ENCODE measurements around the gene PIK3R1. TPM values are rescaled to one million over a fixed set of nuclear protein-coding genes. Genes with fewer than 3 reads are reported as not detected.

The PIK3R1 gene
- total and polyA plus RNA-seq, 10 of the 15 experiments (the other 5 are each of a cell fraction or from before 2014, with no cell fraction given), result 7.8 to 38.4 (median 15.7) TPM

GRCh38 chr5:68339921-68340321 lies 124.4 kb downstream of the PIK3R1 start:
- peaks cover 20% of the 10 kb centered on the region for H3K4me1 ChIP-seq (ENCODE audit: control insufficient read depth, insufficient read depth, low read length)
- intact Hi-C loops (cut with micrococcal nuclease; ENCODE audit: unreplicated experiment), result no loop called here
- H3K27ac ChIP-seq (ENCODE audit: control insufficient read depth, insufficient read depth), result no peak overlapping the region
- no TSS peak for BruUV-seq (replicated peaks)
- SMC1A ChIA-PET (ENCODE audit: uncharacterized antibody, unreplicated experiment), result interaction anchor here (0.9 to 2.1 kb wide), 5 partner anchors 20 to 84 kb away, joined by 3 to 6 read pairs (median 3); no protein-coding TSS in a partner anchor
- TF ChIP-seq RBBP5 (conservative IDR thresholded peaks at IDR 0.05) (no peak), WRNIP1 (IDR thresholded peaks at IDR 0.05; ENCODE audit: borderline replicate concordance, low read depth, low read length) (no peak), CBFB (IDR thresholded peaks at IDR 0.05; ENCODE audit: low read depth) (no peak), RFX5 (IDR thresholded peaks at IDR 0.05; ENCODE audit: low read depth, low read length) (no peak), NR2F1 (conservative IDR thresholded peaks at IDR 0.05) (no peak), POLR2AphosphoS2 (IDR thresholded peaks at IDR 0.05; ENCODE audit: low read depth, low read length) (no peak), CHD2 (IDR thresholded peaks at IDR 0.05; ENCODE audit: borderline replicate concordance, low read depth, low read length) (no peak), BCL11A (IDR thresholded peaks at IDR 0.05; ENCODE audit: low read depth, low read length) (no peak), ZNF622 (IDR thresholded peaks at IDR 0.05) (no peak), TBL1XR1 (IDR thresholded peaks at IDR 0.05; ENCODE audit: low read depth, low read length) (no peak), SMC3 (IDR thresholded peaks at IDR 0.05; ENCODE audit: borderline replicate concordance, low read length) (no peak)
- 0% methylated on average over 1 of the region's 1 CpG for WGBS (ENCODE audit: insufficient coverage, insufficient replicate concordance, low lambda C conversion rate, missing lambda C conversion rate)
- DNase-seq (ENCODE audit: low read depth, low spot score), result no peak
- H3K4me3 ChIP-seq, result no peak overlapping the region
- no peak overlapping the region for H3K9ac ChIP-seq (ENCODE audit: control insufficient read depth, insufficient read depth, low read length)
- no peaks in the 10 kb centered on the region for H3K9me3 ChIP-seq (replicated peaks; ENCODE audit: control insufficient read depth, insufficient read depth, low read length)
- H3K36me3 ChIP-seq (ENCODE audit: control insufficient read depth in 2 of 2, insufficient read depth in 2 of 2, low read length in 1 of 2), result no peaks in the 10 kb centered on the region
- no peak overlapping the region for H2AFZ ChIP-seq (ENCODE audit: control insufficient read depth, low read depth, low read length)
- no peak overlapping the region for H3K4me2 ChIP-seq (ENCODE audit: control insufficient read depth, insufficient read depth)
- CTCF ChIA-PET, result no interaction called here
- POLR2A ChIA-PET, result interaction anchor here (1.4 kb wide), 1 partner anchor 9 kb away, joined by 3 read pairs; no protein-coding TSS in a partner anchor
- in situ Hi-C loops (cut with MboI), result no loop called here
- H3K79me2 ChIP-seq (ENCODE audit: control insufficient read depth, insufficient read depth, low read length), result no peaks in the 10 kb centered on the region
- H3K27me3 ChIP-seq (replicated peaks in 1 of 2; ENCODE audit: control insufficient read depth in 2 of 2, insufficient read depth in 2 of 2, low read length in 1 of 2), result no peaks in the 10 kb centered on the region
- ATAC-seq, result no peak
- RAD21 ChIA-PET (ENCODE audit: unreplicated experiment), result no interaction called here
- no peak for FAIRE-seq
- H4K20me1 ChIP-seq (ENCODE audit: control insufficient read depth, insufficient read depth), result no peaks in the 10 kb centered on the region

Data from GM12878 (cell line).